Brain microvascular endothelial cell (primary cell): Measurements from ENCODE around the gene LIMS1.
A peak's percentile ranks its signal among the peaks of the same experiment; 100 is the strongest.
"Not testable (repeated sequence)": the region's sequence is repeated elsewhere in the genome, so short reads cannot be mapped to it uniquely, and the experiment has no call there.

Experiments
- DNase-seq: peaks from one replicate; pipeline ENCODE4 v3.0.0-alpha.2; 2020
- H3K27ac ChIP-seq: fragments of 250-450 bp; sonication (Bioruptor Pico); 2 replicates; pipeline ENCODE4 v1.5.1; 2020; ENCODE audit warnings: mild to moderate bottlenecking, moderate library complexity
- H3K27me3 ChIP-seq: fragments of 250-450 bp; sonication (Bioruptor Pico); replicated peaks from 2 replicates; pipeline ENCODE4 v1.5.1; 2020; ENCODE audit warnings: mild to moderate bottlenecking
- H3K36me3 ChIP-seq: fragments of 250-450 bp; sonication (Bioruptor Pico); replicated peaks from 2 replicates; pipeline ENCODE4 v1.5.1; 2020; ENCODE audit warnings: mild to moderate bottlenecking
- H3K4me3 ChIP-seq: 2 replicates; pipeline ENCODE4 v1.5.1; 2011; ENCODE audit warnings: low read depth, mild to moderate bottlenecking, control low read depth, low read length, moderate library complexity
- CTCF ChIP-seq: IDR thresholded peaks from 2 replicates; pipeline ENCODE4 v1.5.1; 2011; ENCODE audit warnings: low read depth, mild to moderate bottlenecking, moderate library complexity, low read length, control low read depth, inconsistent platforms; ENCODE audit errors: missing control alignments
- in situ Hi-C: cut with HindIII; loops from 2 replicates; pipeline ENCODE4 v1.10.0; 2017; ENCODE audit warnings: low sequenced_read_pairs, low pct_ligation_motif_present

The LIMS1 gene

GRCh38 chr2:108719149-108720044, 185.1 kb downstream of the LIMS1 start, which contains the start of gene RANBP2:
Gene RANBP2 (plus strand): TSS chr2:108719482. CDS start chr2:108719607, 125 bp downstream.
- in situ Hi-C loops: no loop called here

GRCh38 chr2:108726048-108726447, 191.8 kb downstream of the LIMS1 start:
- not testable (repeated sequence) for H3K27ac ChIP-seq

More at GRCh38 chr2:108719149-108720044, 185.1 kb downstream of the LIMS1 start, which contains the start of gene RANBP2:
- TF ChIP-seq CTCF: no peak
- Histone ChIP-seq H3K27ac (peak within 1 kb of the TSS; percentile 95), H3K36me3 (no peaks in the 10 kb centered on the region), H3K4me3 (peak within 1 kb of the TSS; percentile 87), H3K27me3 (no peaks in the 10 kb centered on the region)
- peak; percentile 94 for DNase-seq

GRCh38 chr2:108734656-108735055, 200.4 kb downstream of the LIMS1 start:
- not testable (repeated sequence) for DNase-seq

More at GRCh38 chr2:108726048-108726447, 191.8 kb downstream of the LIMS1 start:
- H3K4me3 ChIP-seq, in situ Hi-C loops, H3K36me3 ChIP-seq, H3K27me3 ChIP-seq, DNase-seq: not testable (repeated sequence)

More at GRCh38 chr2:108734656-108735055, 200.4 kb downstream of the LIMS1 start:
- H3K36me3 ChIP-seq, H3K27ac ChIP-seq, H3K27me3 ChIP-seq, H3K4me3 ChIP-seq, in situ Hi-C loops: not testable (repeated sequence)
